Dendritic cell treated with granulocyte-macrophage colony-stimulating factor and Interleukin-4, amounts not matched to agents 40 ng/mL and 50 ng/mL, for 4 days (primary cell): ENCODE data around the gene MYH10.

ENCODE experiments used
- H3K27ac Mint-ChIP-seq: one replicate; pipeline ENCODE4 v1.8.0; 2022; ENCODE audit warnings: mild to moderate bottlenecking, mixed read lengths
- H3K27me3 Mint-ChIP-seq: one replicate; pipeline ENCODE4 v1.8.0; 2022; ENCODE audit warnings: mild to moderate bottlenecking, mixed read lengths
- H3K36me3 Mint-ChIP-seq: one replicate; pipeline ENCODE4 v1.8.0; 2022; ENCODE audit warnings: low read depth, mixed read lengths
- H3K4me1 Mint-ChIP-seq: one replicate; pipeline ENCODE4 v1.8.0; 2022; ENCODE audit warnings: low read depth, mixed read lengths
- H3K4me3 Mint-ChIP-seq: one replicate; pipeline ENCODE4 v1.8.0; 2022; ENCODE audit warnings: mild to moderate bottlenecking, moderate library complexity, mixed read lengths
- H3K9me3 Mint-ChIP-seq: one replicate; pipeline ENCODE4 v1.8.0; 2022; ENCODE audit warnings: mixed read lengths
- intact Hi-C: fragments of 100-400 bp; cut with micrococcal nuclease; formaldehyde crosslinking; loops from one replicate; pipeline ENCODE4 v1.15.0; 2022

The MYH10 gene

DNA sequence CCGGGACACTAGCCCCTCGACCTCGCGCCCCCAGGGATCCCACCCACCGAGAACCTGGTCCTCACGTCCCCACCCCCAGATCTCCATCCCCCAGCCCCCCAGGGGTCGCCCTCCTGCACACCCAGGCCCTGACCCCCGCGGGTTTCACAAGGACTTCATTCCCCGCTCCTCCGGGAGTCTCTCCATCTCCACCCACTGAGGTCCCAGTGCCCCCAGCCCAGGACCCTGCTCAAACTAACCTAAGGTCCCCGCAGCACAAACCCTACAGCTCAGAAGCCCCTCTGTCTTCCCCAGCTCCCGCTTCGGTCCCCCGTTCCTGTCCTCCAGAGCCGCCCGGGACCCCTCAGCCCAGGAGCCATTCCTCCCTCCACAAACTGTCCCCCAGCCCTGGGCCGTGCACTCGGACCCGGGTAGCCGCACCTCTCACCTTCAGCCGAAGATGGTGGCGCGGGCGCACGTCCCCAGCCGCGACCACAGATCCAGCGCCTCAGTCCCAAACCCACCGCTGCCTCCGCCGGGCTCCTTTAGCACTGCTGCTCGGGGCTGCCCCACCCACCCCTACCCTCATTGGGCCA is at the start of gene MYH10:
Gene MYH10, minus strand, starts transcription at position 499 of the 575 bp plus-strand sequence. CDS start 7,479 bp downstream, outside the sequence.
- H3K27me3 Mint-ChIP-seq: peaks cover 78% of the 10 kb centered on the region
- H3K9me3 Mint-ChIP-seq: no peaks in the 10 kb centered on the region
- intact Hi-C loops: no loop called here
- peaks cover 17% of the 10 kb centered on the region for H3K4me1 Mint-ChIP-seq
- H3K36me3 Mint-ChIP-seq: peaks cover 7% of the 10 kb centered on the region
- no peak within 1 kb of the TSS for H3K27ac Mint-ChIP-seq
- H3K4me3 Mint-ChIP-seq: peak within 1 kb of the TSS; percentile 88

DNA sequence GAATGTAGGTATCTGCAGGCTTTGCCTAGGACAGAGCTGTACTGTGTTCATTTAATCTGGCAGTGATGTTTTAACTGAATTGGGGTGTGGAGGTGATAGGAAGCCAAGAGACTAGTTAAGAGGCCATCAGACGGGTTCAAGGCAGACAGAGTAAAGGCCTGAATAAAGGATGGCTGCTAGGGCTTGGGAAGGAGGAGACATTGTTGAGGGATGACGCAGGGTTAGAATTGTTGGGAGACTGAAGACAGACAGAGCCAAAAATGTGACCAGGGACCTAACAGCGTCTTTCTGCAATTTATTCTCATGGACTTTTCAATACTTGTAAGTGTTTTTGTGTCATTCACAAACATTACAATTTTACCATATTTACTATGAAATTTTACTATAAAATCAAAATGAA is 48.6 kb upstream of the MYH10 start:
- intact Hi-C loops: no loop called here
- H3K4me1 Mint-ChIP-seq: no peaks in the 10 kb centered on the region
- no peaks in the 10 kb centered on the region for H3K9me3 Mint-ChIP-seq
- peaks cover 13% of the 10 kb centered on the region for H3K27me3 Mint-ChIP-seq
- H3K36me3 Mint-ChIP-seq: no peaks in the 10 kb centered on the region
- no peak overlapping the region for H3K27ac Mint-ChIP-seq
- no peak overlapping the region for H3K4me3 Mint-ChIP-seq

DNA sequence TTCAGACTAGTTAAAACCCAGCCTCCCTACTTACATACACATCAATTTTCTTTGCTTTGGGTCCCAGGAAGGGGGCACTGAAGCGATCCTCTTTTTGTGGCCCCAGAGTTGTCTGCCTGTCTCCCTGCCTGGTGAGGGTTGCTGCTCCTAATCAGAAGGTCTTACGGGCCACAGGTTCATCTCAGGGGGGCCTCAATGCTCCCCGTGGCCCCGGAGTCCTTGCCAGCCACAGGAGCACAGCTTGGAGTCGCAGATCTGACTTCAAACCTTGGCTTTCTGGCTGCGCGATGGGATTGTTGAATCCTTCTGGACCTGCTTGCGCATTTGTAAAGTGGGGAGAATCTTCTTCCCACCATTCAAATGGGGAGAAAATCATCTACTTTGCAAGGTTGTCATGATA is 44.8 kb upstream of the MYH10 start:
- Mint-ChIP-seq H3K27me3 (peaks cover 10% of the 10 kb centered on the region), H3K27ac (no peak overlapping the region), H3K36me3 (no peaks in the 10 kb centered on the region), H3K4me1 (no peaks in the 10 kb centered on the region), H3K4me3 (no peak overlapping the region), H3K9me3 (no peaks in the 10 kb centered on the region)
- intact Hi-C loops: no loop called here

DNA sequence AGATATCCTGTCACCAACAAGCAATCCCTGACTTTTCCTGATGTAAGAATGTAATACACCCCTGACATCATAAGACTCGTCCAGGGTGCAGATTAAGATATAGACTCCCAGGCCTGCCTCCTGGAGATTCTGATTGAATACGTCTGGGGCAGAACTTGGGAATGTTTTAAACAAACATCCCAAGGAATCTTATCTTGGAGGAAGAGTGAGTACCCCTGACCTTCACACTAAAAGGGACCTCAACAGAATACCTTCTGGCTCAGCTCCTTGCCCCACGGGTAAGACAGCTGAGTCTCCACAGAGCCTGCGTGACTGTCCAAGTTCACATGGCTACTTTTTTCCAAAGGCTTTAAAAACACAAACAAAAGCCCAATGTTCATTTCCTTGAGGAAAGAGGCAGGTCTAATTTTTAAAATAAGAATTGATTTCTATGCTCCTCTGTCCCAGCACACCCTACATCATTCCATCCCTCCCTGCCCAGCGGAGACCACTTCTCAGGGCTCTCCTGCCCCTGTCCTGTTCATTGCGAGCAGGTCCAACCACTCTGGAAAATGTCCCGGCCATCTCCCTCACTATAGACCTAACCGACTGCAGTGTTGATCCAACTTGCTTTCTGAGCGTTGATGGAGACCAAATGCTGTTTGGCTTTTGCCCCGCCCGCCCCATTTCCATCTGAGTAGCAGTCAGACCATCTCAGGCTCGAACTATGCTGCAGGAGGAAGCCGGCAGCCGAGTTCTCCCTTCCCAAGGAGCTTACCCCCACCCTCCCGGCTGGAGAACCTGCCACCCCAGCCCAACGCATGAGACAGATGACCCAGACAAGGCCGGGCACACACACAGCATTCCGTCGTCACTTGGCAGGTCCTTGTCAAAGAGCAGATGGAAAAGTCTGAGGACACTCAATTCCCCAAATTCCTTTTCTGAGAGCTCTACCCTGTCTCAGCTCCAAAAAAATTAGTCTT is 44.1 kb upstream of the MYH10 start:
- H3K4me3 Mint-ChIP-seq: no peak overlapping the region
- H3K27me3 Mint-ChIP-seq: peaks cover 9% of the 10 kb centered on the region
- H3K4me1 Mint-ChIP-seq: no peaks in the 10 kb centered on the region
- H3K36me3 Mint-ChIP-seq: no peaks in the 10 kb centered on the region
- no peak overlapping the region for H3K27ac Mint-ChIP-seq
- intact Hi-C loops: no loop called here
- no peaks in the 10 kb centered on the region for H3K9me3 Mint-ChIP-seq

DNA sequence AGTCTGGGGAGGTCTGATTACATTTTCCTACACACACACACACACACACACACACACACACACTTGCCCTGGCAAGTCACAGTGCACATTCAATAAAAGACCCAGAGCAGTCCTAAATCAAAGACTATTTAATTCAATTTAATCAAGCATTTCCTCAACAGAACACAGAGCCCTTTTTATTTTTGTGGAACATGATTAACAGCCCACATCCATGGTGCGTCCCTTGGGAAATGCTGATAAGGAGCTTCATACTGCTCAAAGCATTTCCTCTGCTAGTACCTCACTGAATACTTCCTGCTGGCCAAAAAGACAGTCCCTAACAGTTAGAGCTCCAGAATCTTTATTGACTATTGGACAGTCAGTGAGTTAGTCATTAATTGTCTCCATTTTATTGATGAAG is 43.1 kb upstream of the MYH10 start:
- intact Hi-C loops: no loop called here

DNA sequence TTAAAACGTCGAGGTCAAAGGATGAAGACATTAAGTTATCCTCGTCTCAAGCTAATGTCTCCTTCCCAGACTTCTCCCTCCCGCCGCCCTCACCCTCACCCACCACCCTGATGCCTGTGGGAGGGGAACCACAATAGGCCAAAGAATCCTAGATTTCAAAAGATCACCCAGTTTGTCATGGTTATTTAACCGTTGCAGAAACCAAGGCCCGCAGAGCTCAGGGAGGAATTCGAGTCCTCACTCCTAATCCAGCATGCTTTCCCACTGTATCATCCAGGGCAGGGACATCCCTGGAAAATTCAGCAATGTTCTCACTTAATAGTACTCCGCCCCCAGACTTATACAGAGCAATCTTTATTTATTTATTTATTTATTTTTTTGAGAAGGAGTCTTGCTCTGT is 41.8 kb upstream of the MYH10 start:
- no peaks in the 10 kb centered on the region for H3K4me1 Mint-ChIP-seq
- H3K27ac Mint-ChIP-seq: no peak overlapping the region
- peaks cover 5% of the 10 kb centered on the region for H3K27me3 Mint-ChIP-seq
- no peak overlapping the region for H3K4me3 Mint-ChIP-seq
- no peaks in the 10 kb centered on the region for H3K9me3 Mint-ChIP-seq
- H3K36me3 Mint-ChIP-seq: no peaks in the 10 kb centered on the region
- intact Hi-C loops: no loop called here

More for the DNA sequence above, 43.1 kb upstream of the MYH10 start:
- Mint-ChIP-seq H3K27ac (no peak overlapping the region), H3K9me3 (no peaks in the 10 kb centered on the region), H3K27me3 (peaks cover 7% of the 10 kb centered on the region), H3K4me3 (no peak overlapping the region), H3K4me1 (no peaks in the 10 kb centered on the region), H3K36me3 (no peaks in the 10 kb centered on the region)

DNA sequence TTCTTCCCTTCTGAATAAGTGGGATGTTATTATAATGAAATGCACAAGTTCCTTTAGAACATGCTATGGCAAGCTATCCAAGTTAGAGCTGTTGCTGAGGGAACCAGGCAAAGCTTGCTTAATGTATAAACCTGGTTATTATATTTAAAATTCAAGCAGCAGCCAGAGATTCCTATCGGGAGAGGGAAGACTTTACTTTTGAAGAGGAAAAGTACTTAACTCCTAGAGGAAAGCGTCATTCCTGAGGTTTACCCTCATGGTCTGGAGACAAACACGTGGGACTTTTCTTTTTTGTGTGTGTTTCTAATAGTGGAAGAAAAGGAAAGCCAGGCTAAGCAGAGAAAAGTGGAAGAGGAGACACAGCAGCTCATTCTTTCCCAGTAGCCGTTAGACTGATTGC is 39.9 kb upstream of the MYH10 start:
- no peaks in the 10 kb centered on the region for H3K36me3 Mint-ChIP-seq

DNA sequence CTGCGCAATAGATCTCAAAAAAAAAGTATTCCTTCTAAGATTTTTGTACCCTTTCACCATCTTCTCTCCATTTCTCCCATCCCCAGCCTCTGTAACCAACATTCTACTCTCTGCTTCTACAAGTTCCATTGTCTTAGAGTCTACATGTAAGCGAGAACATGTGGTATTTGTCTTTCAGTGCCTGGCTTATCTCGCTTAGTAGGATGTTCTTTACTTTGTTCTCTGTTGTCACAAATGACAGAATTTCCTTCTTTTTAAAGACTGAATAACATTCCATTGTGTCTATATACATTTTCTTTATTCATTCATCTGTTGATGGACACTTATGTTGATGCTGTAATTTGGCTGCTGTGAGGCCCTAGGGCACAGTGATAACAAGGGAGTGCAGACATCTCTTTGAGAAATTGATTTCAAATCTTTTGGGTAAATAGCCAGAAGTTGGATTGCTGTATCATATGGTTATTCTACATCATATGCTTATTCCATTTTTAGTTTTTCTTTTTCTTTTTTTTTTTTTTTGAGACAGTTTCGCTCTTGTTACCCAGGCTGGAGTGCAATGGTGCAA is 37.7 kb upstream of the MYH10 start:
- no peak overlapping the region for H3K27ac Mint-ChIP-seq
- H3K27me3 Mint-ChIP-seq: peaks cover 2% of the 10 kb centered on the region
- H3K4me3 Mint-ChIP-seq: no peak overlapping the region
- H3K4me1 Mint-ChIP-seq: no peaks in the 10 kb centered on the region
- no peaks in the 10 kb centered on the region for H3K36me3 Mint-ChIP-seq
- intact Hi-C loops: no loop called here
- no peaks in the 10 kb centered on the region for H3K9me3 Mint-ChIP-seq

More for the DNA sequence above, 39.9 kb upstream of the MYH10 start:
- no peak overlapping the region for H3K4me3 Mint-ChIP-seq
- no peaks in the 10 kb centered on the region for H3K4me1 Mint-ChIP-seq
- intact Hi-C loops: no loop called here
- H3K27ac Mint-ChIP-seq: no peak overlapping the region
- no peaks in the 10 kb centered on the region for H3K9me3 Mint-ChIP-seq
- H3K27me3 Mint-ChIP-seq: peaks cover 6% of the 10 kb centered on the region

DNA sequence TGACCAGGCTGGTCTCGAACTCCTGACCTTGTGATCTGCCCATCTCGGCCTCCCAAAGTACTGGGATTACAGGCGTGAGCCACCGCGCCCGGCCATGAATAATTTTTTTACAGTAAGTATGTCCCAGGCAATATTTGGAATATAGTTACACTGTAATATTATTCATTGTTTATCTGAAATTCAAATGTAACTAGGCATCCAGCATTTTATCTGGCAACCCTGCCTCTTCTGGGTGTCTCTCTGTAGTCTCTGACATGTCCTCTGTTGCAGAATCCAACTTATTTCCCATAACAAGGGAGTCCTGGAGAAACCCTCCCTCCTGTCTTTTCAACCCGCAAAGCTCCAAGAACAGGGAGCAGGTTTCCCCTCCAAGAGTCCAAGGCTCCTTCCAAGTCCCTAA is 36.9 kb upstream of the MYH10 start:
- no peaks in the 10 kb centered on the region for H3K4me1 Mint-ChIP-seq

DNA sequence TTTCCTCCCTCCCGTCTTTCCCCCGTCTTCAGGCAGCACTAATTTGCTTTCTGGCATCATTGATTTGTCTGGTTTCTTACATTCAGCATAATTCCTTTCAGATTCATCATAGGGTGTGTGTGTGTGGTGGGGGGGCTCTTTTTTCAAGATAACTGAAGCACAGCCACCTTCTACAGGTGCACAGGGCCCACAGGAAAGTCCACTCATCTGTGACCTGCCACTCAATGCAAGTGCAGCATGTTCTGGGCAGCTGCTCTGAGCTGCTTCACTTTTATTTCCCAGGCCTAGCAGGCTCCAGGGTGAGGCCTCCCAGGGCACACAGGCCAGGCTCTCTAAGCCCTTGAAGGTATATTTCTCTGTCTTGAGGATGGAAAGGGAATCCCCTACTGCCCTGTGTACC is 35.2 kb upstream of the MYH10 start:
- peaks cover 2% of the 10 kb centered on the region for H3K27me3 Mint-ChIP-seq
- no peak overlapping the region for H3K4me3 Mint-ChIP-seq
- intact Hi-C loops: no loop called here

More for the DNA sequence above, 36.9 kb upstream of the MYH10 start:
- H3K9me3 Mint-ChIP-seq: no peaks in the 10 kb centered on the region
- H3K36me3 Mint-ChIP-seq: no peaks in the 10 kb centered on the region
- H3K4me3 Mint-ChIP-seq: no peak overlapping the region
- H3K27ac Mint-ChIP-seq: no peak overlapping the region
- intact Hi-C loops: no loop called here
- H3K27me3 Mint-ChIP-seq: peaks cover 2% of the 10 kb centered on the region

DNA sequence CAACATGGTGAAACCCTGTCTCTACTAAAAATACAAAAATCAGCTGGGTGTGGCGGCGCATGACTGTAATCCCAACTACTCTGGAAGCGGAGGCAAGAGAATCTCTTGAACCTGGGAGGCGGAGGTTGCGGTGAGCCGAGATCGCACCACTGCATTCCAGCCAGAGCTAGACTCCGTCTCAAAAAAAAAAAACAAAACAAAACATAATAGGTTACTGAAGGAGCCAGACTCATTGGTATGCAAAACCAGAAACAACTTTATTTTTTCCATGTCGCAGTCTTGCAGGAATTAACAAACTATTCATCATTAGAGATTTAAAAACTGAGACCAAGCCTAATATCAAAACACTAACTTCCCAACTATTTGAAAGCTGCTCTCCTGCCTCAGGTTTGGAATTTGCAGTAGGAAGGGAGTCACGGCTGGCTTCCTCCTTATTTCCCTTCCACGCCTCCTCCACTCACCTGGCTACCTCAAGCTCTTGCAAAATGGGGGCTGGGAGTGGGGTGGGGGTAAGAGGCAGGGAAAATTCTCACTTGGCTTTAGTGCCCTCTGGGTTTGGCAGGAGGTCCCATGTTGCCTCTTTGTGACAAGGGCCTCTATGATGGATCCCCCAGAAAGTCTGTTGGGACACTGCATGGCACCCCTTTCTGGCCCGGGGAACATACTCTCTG is 34.1 kb upstream of the MYH10 start:
- no peak overlapping the region for H3K27ac Mint-ChIP-seq
- peaks cover 9% of the 10 kb centered on the region for H3K9me3 Mint-ChIP-seq
- H3K4me1 Mint-ChIP-seq: no peaks in the 10 kb centered on the region
- H3K27me3 Mint-ChIP-seq: peaks cover 2% of the 10 kb centered on the region
- intact Hi-C loops: no loop called here
- no peaks in the 10 kb centered on the region for H3K36me3 Mint-ChIP-seq
- no peak overlapping the region for H3K4me3 Mint-ChIP-seq

More for the DNA sequence above, 35.2 kb upstream of the MYH10 start:
- Mint-ChIP-seq H3K4me1 (no peaks in the 10 kb centered on the region), H3K9me3 (peaks cover 6% of the 10 kb centered on the region), H3K36me3 (no peaks in the 10 kb centered on the region), H3K27ac (no peak overlapping the region)

DNA sequence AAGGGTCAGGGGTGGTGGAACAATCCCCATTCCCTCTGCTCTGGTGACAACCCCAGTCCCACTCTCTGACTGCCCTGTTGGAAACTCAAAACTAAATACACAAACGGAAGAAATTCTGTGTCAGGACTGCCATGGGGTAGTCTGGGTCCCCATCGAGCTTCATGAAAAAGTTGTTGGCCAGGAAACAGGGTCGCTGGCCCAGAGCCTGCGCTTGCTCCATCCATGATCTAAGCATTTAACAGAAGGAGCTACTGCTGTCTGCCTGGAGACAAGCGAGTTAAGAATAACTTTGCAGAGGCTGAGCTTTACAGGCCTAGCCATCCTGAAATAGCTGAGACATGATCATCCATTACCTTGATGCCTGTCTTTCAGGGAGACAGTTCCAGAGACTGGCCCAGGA is 32.4 kb upstream of the MYH10 start:
- intact Hi-C loops: no loop called here
- Mint-ChIP-seq H3K4me1 (no peaks in the 10 kb centered on the region), H3K36me3 (no peaks in the 10 kb centered on the region), H3K4me3 (no peak overlapping the region), H3K27me3 (peaks cover 2% of the 10 kb centered on the region), H3K27ac (no peak overlapping the region), H3K9me3 (peaks cover 9% of the 10 kb centered on the region)

DNA sequence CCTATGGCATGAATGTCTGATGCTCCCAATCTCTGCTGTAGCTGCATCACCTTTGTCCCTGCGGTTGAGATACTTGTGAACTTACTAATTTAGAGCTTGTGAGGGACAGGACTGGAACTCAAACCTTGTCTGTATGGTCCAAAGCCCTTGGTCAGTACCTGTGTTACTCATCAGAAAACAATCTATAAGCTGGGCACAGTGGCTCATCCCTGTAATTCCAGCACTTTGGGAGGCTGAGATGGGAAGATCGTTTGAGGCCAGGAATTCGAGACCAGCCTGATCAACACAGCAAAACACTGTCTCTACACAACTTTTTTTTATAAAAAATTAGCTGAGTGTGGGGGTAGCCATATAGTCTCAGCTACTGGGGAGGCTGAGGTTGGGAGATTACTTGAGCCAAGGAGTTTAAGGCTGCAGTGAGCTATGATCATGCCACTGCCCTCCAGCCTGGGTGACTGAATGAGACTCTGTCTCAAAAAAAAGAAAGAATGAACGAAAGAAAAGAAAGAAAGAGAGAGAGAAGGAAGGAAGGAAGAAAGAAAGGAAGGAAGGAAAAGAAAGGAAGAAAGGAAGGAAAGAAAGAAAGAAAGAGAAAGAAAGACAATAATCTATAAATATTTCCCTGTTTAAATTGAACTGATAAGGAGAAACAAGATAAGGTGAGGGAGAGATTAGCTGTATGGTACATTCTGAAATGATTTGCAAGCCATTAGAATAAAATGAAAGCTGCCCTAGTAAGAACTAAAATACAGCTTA is 31.7 kb upstream of the MYH10 start:
- H3K36me3 Mint-ChIP-seq: no peaks in the 10 kb centered on the region
- H3K27ac Mint-ChIP-seq: no peak overlapping the region
- H3K9me3 Mint-ChIP-seq: peaks cover 16% of the 10 kb centered on the region
- no peaks in the 10 kb centered on the region for H3K4me1 Mint-ChIP-seq
- H3K27me3 Mint-ChIP-seq: peaks cover 2% of the 10 kb centered on the region
- H3K4me3 Mint-ChIP-seq: no peak overlapping the region
- intact Hi-C loops: no loop called here
